Fibroblast of pulmonary artery (primary cell): Measurements from ENCODE around the gene PSMA5.

ENCODE experiments used
- DNase-seq: peaks from one replicate; pipeline ENCODE4 v3.0.0-alpha.2; 2010; ENCODE audit warnings: low read depth
- H3K4me3 ChIP-seq: replicated peaks from 2 replicates; pipeline ENCODE4 v1.5.1; 2011; ENCODE audit warnings: low read depth, mild to moderate bottlenecking, control low read depth, low read length, moderate library complexity
- CTCF ChIP-seq: IDR thresholded peaks from 2 replicates; pipeline ENCODE4 v1.5.1; 2011; ENCODE audit warnings: mild to moderate bottlenecking, control low read depth, low read length, inconsistent platforms; ENCODE audit errors: missing control alignments

The PSMA5 gene

GRCh38 chr1:109356505-109356904 is 69.7 kb downstream of the PSMA5 start:
- no peak for TF ChIP-seq CTCF

GRCh38 chr1:109354929-109355328 is 71.3 kb downstream of the PSMA5 start:
- no peak overlapping the region for H3K4me3 ChIP-seq
- TF ChIP-seq CTCF: no peak
- no peak for DNase-seq

More at GRCh38 chr1:109356505-109356904, 69.7 kb downstream of the PSMA5 start:
- no peak for DNase-seq
- H3K4me3 ChIP-seq: no peak overlapping the region

GRCh38 chr1:109351457-109351856 is 74.8 kb downstream of the PSMA5 start:
- no peak for TF ChIP-seq CTCF
- no peak for DNase-seq
- H3K4me3 ChIP-seq: no peak overlapping the region

- no peak for TF ChIP-seq CTCF
- DNase-seq: no peak
- H3K4me3 ChIP-seq: no peak overlapping the region
Observed at GRCh38 chr1:109350655-109351054, 75.6 kb downstream of the PSMA5 start.

- no peak overlapping the region for H3K4me3 ChIP-seq
- DNase-seq: no peak
- no peak for TF ChIP-seq CTCF
Observed at GRCh38 chr1:109350182-109350581, 76.1 kb downstream of the PSMA5 start.
